Panc1 (cell line): ENCODE results near the gene STXBP5L. TPM values are rescaled to one million over a fixed set of nuclear protein-coding genes. Genes with fewer than 3 reads are reported as not detected.
"Not testable (repeated sequence)": the region's sequence is repeated elsewhere in the genome, so short reads cannot be mapped to it uniquely, and the experiment has no call there.

Experiments
- ATAC-seq: fragments of 200-7000 bp; cut with Tn5 transposase; 2 replicates; pipeline ENCODE4 v1.9.1; 2020; ENCODE audit warnings: mild to moderate bottlenecking, moderate library complexity
- BruUV-seq: library from RNA; stranded (reverse); fragments of 400-500 nt; replicated peaks from 2 replicates; lab custom pipeline; 2021; lab: Mats Ljungman, UMichigan
- CTCF ChIA-PET: fragments of 300-600 bp; sonication (Branson Sonifier 250); formaldehyde crosslinking; loops from one replicate; lab custom pipeline; 2022; ENCODE audit warnings: antibody characterized with exemption; lab: Charles Lee
- POLR2A ChIA-PET: fragments of 300-600 bp; sonication (Branson Sonifier 250); formaldehyde crosslinking; loops from one replicate; lab custom pipeline; 2022; ENCODE audit warnings: antibody characterized with exemption; lab: Charles Lee
- DNase-seq: peaks from one replicate; pipeline ENCODE4 v3.0.0-alpha.2; 2010; ENCODE audit warnings: low read depth, low spot score
- H3K27ac ChIP-seq: 2 replicates; pipeline ENCODE4 v1.5.1; 2011; ENCODE audit warnings: mild to moderate bottlenecking, low read length, inconsistent platforms
- H3K27me3 ChIP-seq: fragments of 200-500 bp; sonication (Bioruptor generic); 2 replicates; pipeline ENCODE4 v1.6.0; 2014; ENCODE audit warnings: low read length, inconsistent platforms; ENCODE audit not compliant: control insufficient read depth, insufficient read depth
- H3K36me3 ChIP-seq: fragments of 200-500 bp; sonication (Bioruptor generic); 2 replicates; pipeline ENCODE4 v1.5.1; 2014; ENCODE audit warnings: inconsistent platforms, mild to moderate bottlenecking, low read length, moderate library complexity; ENCODE audit not compliant: control insufficient read depth, insufficient read depth
- H3K4me1 ChIP-seq: 2 replicates; pipeline ENCODE4 v1.5.1; 2011; ENCODE audit warnings: inconsistent platforms, mild to moderate bottlenecking, low read length, moderate library complexity; ENCODE audit not compliant: control insufficient read depth, insufficient read depth
- H3K4me3 ChIP-seq, 2 experiments: 2 replicates each; pipeline ENCODE4 v1.5.1; 2011 to 2012; ENCODE audit warnings: low read depth in 2 of 2, low read length in 2 of 2, mild to moderate bottlenecking in 2 of 2, inconsistent platforms in 1 of 2, moderate library complexity in 1 of 2
- H3K9me3 ChIP-seq: fragments of 200-500 bp; sonication (Bioruptor generic); 2 replicates; pipeline ENCODE4 v1.5.1; 2014; ENCODE audit warnings: low read depth, mild to moderate bottlenecking, inconsistent platforms, low read length, moderate library complexity; ENCODE audit not compliant: control insufficient read depth, insufficient read depth
- CTCF ChIP-seq: fragments of 450-650 bp; IDR thresholded peaks from 2 replicates; pipeline ENCODE4 v1.5.1; 2017; ENCODE audit warnings: mild to moderate bottlenecking
- POLR2AphosphoS5 ChIP-seq: IDR thresholded peaks from 2 replicates; pipeline ENCODE4 v1.6.1; 2012; ENCODE audit warnings: mild to moderate bottlenecking, low read depth, low read length, moderate library complexity
- REST ChIP-seq, 2 experiments: IDR thresholded peaks; 2 replicates each; pipeline ENCODE4 v1.6.1; 2011 to 2012; ENCODE audit warnings: low read depth in 2 of 2, control low read depth in 1 of 2, low read length in 1 of 2, mild to moderate bottlenecking in 1 of 2, moderate library complexity in 1 of 2; ENCODE audit not compliant: insufficient read depth in 1 of 2
- SIN3A ChIP-seq: IDR thresholded peaks from 2 replicates; pipeline ENCODE4 v1.6.1; 2012; ENCODE audit warnings: low read depth, mild to moderate bottlenecking, low read length, moderate library complexity, borderline replicate concordance; ENCODE audit not compliant: insufficient read depth
- TCF7L2 ChIP-seq: IDR thresholded peaks from 2 replicates; pipeline ENCODE4 v1.6.1; 2011; ENCODE audit warnings: mild to moderate bottlenecking, low read depth, low read length, inconsistent platforms
- in situ Hi-C: cut with HindIII; loops from 2 replicates; pipeline ENCODE4 v1.10.0; 2016; ENCODE audit warnings: low sequenced_read_pairs, low pct_unique_long_range_greater_than_20kb
- intact Hi-C: fragments of 100-400 bp; cut with micrococcal nuclease; formaldehyde crosslinking; loops from one replicate; pipeline ENCODE4 v1.10.0; 2022; ENCODE audit not compliant: unreplicated experiment
- total RNA-seq: library from RNA; stranded (reverse); gene quantifications from one replicate; pipeline ENCODE4 v1.2.1, GENCODE V29; 2021; ENCODE audit not compliant: unreplicated experiment

Gene STXBP5L
- total RNA-seq, 1 experiment from 2014 or later, result 0.05 TPM

DNA sequence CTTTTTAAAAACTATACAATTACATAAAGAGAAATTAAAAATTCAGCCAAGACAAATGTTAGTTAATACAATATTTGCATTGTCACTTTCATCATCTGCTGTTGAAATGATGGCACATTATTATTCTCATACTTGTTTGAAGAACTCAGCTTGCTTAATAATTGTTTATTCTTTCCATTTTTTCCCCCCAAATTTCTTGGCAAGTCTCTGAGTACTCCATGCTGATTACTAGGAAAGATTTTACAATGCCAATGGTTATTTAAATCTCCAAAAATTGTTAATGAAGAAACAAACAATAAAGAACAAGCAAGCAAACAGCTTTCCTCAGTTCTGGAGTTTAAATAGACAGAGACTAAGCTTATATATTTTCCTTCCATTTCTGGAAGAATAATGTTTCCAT lies 15.1 kb upstream of the STXBP5L start:
- intact Hi-C loops (no loop called here), in situ Hi-C loops (no loop called here)
- no peaks in the 10 kb centered on the region for H3K36me3 ChIP-seq
- H3K4me3 ChIP-seq, result no peak overlapping the region
- H3K9me3 ChIP-seq, result no peaks in the 10 kb centered on the region
- peaks cover 2% of the 10 kb centered on the region; the same call in 1 of the 2 replicates for H3K27me3 ChIP-seq
- no peak overlapping the region; the same call in 1 of the 2 replicates for H3K27ac ChIP-seq
- POLR2A ChIA-PET, result no interaction called here
- no peak for DNase-seq
- ATAC-seq, result no peak
- TF ChIP-seq POLR2AphosphoS5 (no peak), CTCF (no peak), TCF7L2 (no peak), SIN3A (no peak), REST (IDR thresholded peaks at IDR 0.05; ENCODE audit: insufficient read depth in 1 of 2, low read depth in 2 of 2, low read length in 1 of 2) (no peak)
- BruUV-seq, result no TSS peak
- H3K4me1 ChIP-seq, result peaks cover 20% of the 10 kb centered on the region; the same call in 1 of the 2 replicates
- CTCF ChIA-PET, result no interaction called here

DNA sequence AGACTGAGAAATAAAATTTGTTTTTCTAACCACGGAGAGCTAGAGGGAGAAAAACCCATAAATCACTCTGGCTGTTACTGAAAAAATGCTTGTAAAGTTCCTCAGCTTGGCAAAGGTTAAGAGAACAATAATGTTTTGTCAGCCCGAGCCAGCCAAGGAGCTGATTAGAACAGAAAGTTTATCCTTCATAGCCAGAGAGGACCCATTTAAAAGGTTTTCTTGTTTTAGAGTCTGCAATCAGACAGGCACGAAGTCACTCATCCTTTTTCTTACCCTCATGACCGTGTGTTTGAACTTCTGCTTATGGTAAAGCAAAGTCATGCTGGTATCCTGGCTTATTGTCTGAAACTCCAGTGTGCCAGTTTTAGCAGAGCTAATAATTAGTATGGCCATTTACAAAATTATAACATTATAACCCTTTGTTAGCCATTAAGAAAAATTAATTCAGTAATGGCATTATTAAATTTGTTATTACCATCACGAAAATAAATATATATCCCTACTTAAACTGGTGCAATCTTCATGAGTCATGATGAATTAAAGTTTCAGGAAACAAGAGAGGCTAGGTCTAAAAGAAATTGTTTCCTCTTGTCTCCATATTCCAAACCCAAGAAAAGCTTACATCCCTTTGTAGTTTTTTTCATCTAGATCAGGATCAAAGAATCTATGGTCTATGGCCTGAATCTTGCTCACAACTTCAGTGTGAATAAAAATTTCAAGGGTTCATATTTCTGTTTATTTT lies 13.5 kb upstream of the STXBP5L start:
- no peaks in the 10 kb centered on the region for H3K36me3 ChIP-seq
- H3K4me3 ChIP-seq, result no peak overlapping the region
- no peaks in the 10 kb centered on the region for H3K9me3 ChIP-seq
- peak overlapping the region; percentile 39; the same call in 1 of the 2 replicates for H3K27ac ChIP-seq
- H3K27me3 ChIP-seq, result peaks cover 2% of the 10 kb centered on the region; the same call in 1 of the 2 replicates
- POLR2A ChIA-PET, result no interaction called here
- in situ Hi-C loops (no loop called here), intact Hi-C loops (no loop called here)
- TF ChIP-seq REST (IDR thresholded peaks at IDR 0.05; ENCODE audit: insufficient read depth in 1 of 2, low read depth in 2 of 2, low read length in 1 of 2), result no peak
- TF ChIP-seq SIN3A, result no peak
- TF ChIP-seq TCF7L2, result peak; percentile 84
- TF ChIP-seq CTCF, result no peak
- TF ChIP-seq POLR2AphosphoS5, result no peak
- no peak for DNase-seq
- CTCF ChIA-PET, result no interaction called here
- no TSS peak for BruUV-seq
- H3K4me1 ChIP-seq, result peaks cover 20% of the 10 kb centered on the region; the same call in 1 of the 2 replicates
- ATAC-seq, result peak; percentile 80

GRCh38 chr3:120901716-120902115 lies 6.3 kb upstream of the STXBP5L start:
- H3K27me3 ChIP-seq, ATAC-seq, H3K36me3 ChIP-seq, BruUV-seq, CTCF ChIA-PET, intact Hi-C loops, in situ Hi-C loops, H3K4me1 ChIP-seq, H3K27ac ChIP-seq, DNase-seq, POLR2A ChIA-PET, H3K9me3 ChIP-seq, H3K4me3 ChIP-seq: not testable (repeated sequence)
